CD14-positive monocyte (primary cell): ENCODE data around the gene THRB. TPM values are rescaled to one million over a fixed set of nuclear protein-coding genes. Genes with fewer than 3 reads are reported as not detected.

Experiments
- DNase-seq, 3 donors: peaks; one replicate each; pipeline ENCODE4 v3.0.0-alpha.2; 2011 to 2022
- H2AFZ ChIP-seq: 2 replicates; pipeline ENCODE4 v1.6.0; 2012; ENCODE audit warnings: mild to moderate bottlenecking, low read depth, low read length, inconsistent platforms; ENCODE audit not compliant: insufficient read depth, poor library complexity, severe bottlenecking
- H3K27ac ChIP-seq, 2 donors: 1 replicate in 1 of 2; 2 replicates in 1 of 2; pipeline ENCODE4 v1.5.1; 2012 to 2013; ENCODE audit warnings: low read length in 2 of 2, control low read depth in 1 of 2, inconsistent platforms in 1 of 2, low read depth in 1 of 2, mild to moderate bottlenecking in 1 of 2
- H3K27me3 ChIP-seq, 2 donors: one replicate each; pipeline versions ENCODE4 v1.6.0 to v1.6.1; 2011 to 2013; ENCODE audit warnings: low read length in 2 of 2; ENCODE audit not compliant: control insufficient read depth in 2 of 2, insufficient read depth in 2 of 2
- H3K36me3 ChIP-seq, 2 donors: replicated peaks in 1 of 2; 1 replicate in 1 of 2; 2 replicates in 1 of 2; pipeline versions ENCODE4 v1.5.1 to v1.6.1; 2012 to 2013; ENCODE audit warnings: low read length in 2 of 2, control low read depth in 1 of 2, inconsistent platforms in 1 of 2, mild to moderate bottlenecking in 1 of 2; ENCODE audit not compliant: insufficient read depth in 2 of 2, control insufficient read depth in 1 of 2
- H3K4me1 ChIP-seq, 2 donors: 1 replicate in 1 of 2; 2 replicates in 1 of 2; pipeline versions ENCODE4 v1.5.1 to v1.6.1; 2012 to 2013; ENCODE audit warnings: low read length in 2 of 2, control low read depth in 1 of 2, inconsistent platforms in 1 of 2, mild to moderate bottlenecking in 1 of 2, moderate library complexity in 1 of 2; ENCODE audit not compliant: insufficient read depth in 2 of 2, control insufficient read depth in 1 of 2
- H3K4me2 ChIP-seq: replicated peaks from 2 replicates; pipeline ENCODE3; 2012; ENCODE audit warnings: low read length, moderate library complexity, mild to moderate bottlenecking; ENCODE audit not compliant: poor library complexity, severe bottlenecking; ENCODE audit errors: extremely low read depth
- H3K4me3 ChIP-seq, 3 experiments: fragments of 200-600 bp in 1 of 3; sonication (generic) in 1 of 3; replicated peaks in 1 of 3; 1 replicate in 2 of 3; 2 replicates in 1 of 3; pipeline ENCODE4 v1.5.1; 2011 to 2013; ENCODE audit warnings: low read length in 3 of 3, mild to moderate bottlenecking in 3 of 3, control low read depth in 2 of 3, low read depth in 2 of 3, inconsistent platforms in 1 of 3, moderate library complexity in 1 of 3
- H3K79me2 ChIP-seq: 2 replicates; pipeline ENCODE4 v1.6.0; 2012; ENCODE audit warnings: mild to moderate bottlenecking, control low read depth, inconsistent platforms, low read length, moderate library complexity; ENCODE audit not compliant: insufficient read depth
- H3K9ac ChIP-seq: 2 replicates; pipeline ENCODE4 v1.6.0; 2017; ENCODE audit warnings: low read length, mild to moderate bottlenecking; ENCODE audit not compliant: insufficient read depth, poor library complexity, severe bottlenecking
- H3K9me3 ChIP-seq, 2 donors: replicated peaks in 1 of 2; 1 replicate in 1 of 2; 2 replicates in 1 of 2; pipeline versions ENCODE4 v1.5.1 to v1.6.1; 2012 to 2013; ENCODE audit warnings: low read length in 2 of 2, control low read depth in 1 of 2; ENCODE audit not compliant: control insufficient read depth in 1 of 2, insufficient read depth in 1 of 2
- H4K20me1 ChIP-seq: 2 replicates; pipeline ENCODE4 v1.6.0; 2012; ENCODE audit warnings: mild to moderate bottlenecking, low read length, control low read depth, moderate library complexity; ENCODE audit not compliant: insufficient read depth
- H3K27ac Mint-ChIP-seq, 7 donors: one replicate each; pipeline ENCODE4 v1.8.0; 2020; ENCODE audit warnings: mild to moderate bottlenecking in 7 of 7, mixed read lengths in 7 of 7, moderate library complexity in 6 of 7, inconsistent platforms in 2 of 7
- H3K27me3 Mint-ChIP-seq, 3 donors: one replicate each; pipeline ENCODE4 v1.8.0; 2021 to 2022; ENCODE audit warnings: low read depth in 3 of 3, mild to moderate bottlenecking in 3 of 3, mixed read lengths in 3 of 3, moderate library complexity in 3 of 3, inconsistent platforms in 1 of 3
- H3K36me3 Mint-ChIP-seq, 2 donors: one replicate each; pipeline ENCODE4 v1.8.0; 2020; ENCODE audit warnings: mixed read lengths in 2 of 2, inconsistent platforms in 1 of 2, mild to moderate bottlenecking in 1 of 2
- H3K4me1 Mint-ChIP-seq: one replicate; pipeline ENCODE4 v1.8.0; 2020; ENCODE audit warnings: mild to moderate bottlenecking, mixed read lengths
- H3K4me3 Mint-ChIP-seq, 2 donors: one replicate each; pipeline ENCODE4 v1.8.0; 2020; ENCODE audit warnings: mild to moderate bottlenecking in 2 of 2, mixed read lengths in 2 of 2, moderate library complexity in 1 of 2
- H3K9me3 Mint-ChIP-seq, 7 donors: one replicate each; pipeline ENCODE4 v1.8.0; 2020 to 2022; ENCODE audit warnings: mixed read lengths in 7 of 7, mild to moderate bottlenecking in 6 of 7, moderate library complexity in 6 of 7, inconsistent platforms in 2 of 7
- CTCF ChIP-seq: fragments of 200-600 bp; IDR thresholded peaks from one replicate; pipeline ENCODE4 v1.8.0; 2022; ENCODE audit warnings: antibody characterized with exemption, mild to moderate bottlenecking
- WGBS: methylation state at CpG from one replicate; pipeline ENCODE4 v1.1.5; 2013; ENCODE audit warnings: missing lambda C conversion rate; ENCODE audit not compliant: insufficient coverage; 5-methylcytosine and 5-hydroxymethylcytosine counted together
- intact Hi-C, 2 donors: fragments of 100-400 bp; cut with micrococcal nuclease; formaldehyde crosslinking; loops; one replicate each; pipeline versions ENCODE4 v1.15.0 to v1.15.1; 2023
- polyA plus RNA-seq, 3 donors: library from polyadenylated mRNA; depleted of rRNA in 1 of 3; unstranded in 2 of 3; stranded (reverse) in 1 of 3; fragments of 300-500 nt in 2 of 3; fragments of >200 nt in 1 of 3; fragmentation: Illumina TruSeq in 2 of 3; gene quantifications; 1 replicate in 2 of 3; 2 replicates in 1 of 3; pipeline ENCODE4 v1.2.3, GENCODE V29; 2012 to 2021

Gene THRB
- polyA plus RNA-seq, 3 donors, result 0.05 TPM; not detected in 2

- no peak overlapping the region for H3K4me3 ChIP-seq
- H3K27ac Mint-ChIP-seq, result no peak overlapping the region
- H3K4me3 Mint-ChIP-seq, result no peak overlapping the region
- H3K36me3 Mint-ChIP-seq, result no peaks in the 10 kb centered on the region
- H3K4me1 Mint-ChIP-seq, result peaks cover 19% of the 10 kb centered on the region
- H3K27ac ChIP-seq, result no peak overlapping the region
- no peak for DNase-seq
- H3K79me2 ChIP-seq, result no peaks in the 10 kb centered on the region
- no peak for TF ChIP-seq CTCF
- intact Hi-C loops, result no loop called here
- H4K20me1 ChIP-seq, result no peaks in the 10 kb centered on the region
- H3K27me3 Mint-ChIP-seq, result peaks cover 0 to 3% (median 0%) of the 10 kb centered on the region in 3 donors
- H3K4me2 ChIP-seq, result no peak overlapping the region
- no peaks in the 10 kb centered on the region for H3K9me3 ChIP-seq
- no peak overlapping the region for H2AFZ ChIP-seq
- H3K27me3 ChIP-seq, result no peaks in the 10 kb centered on the region
- no peaks in the 10 kb centered on the region for H3K36me3 ChIP-seq
- H3K9me3 Mint-ChIP-seq, result peaks cover 0 to 3% (median 0%) of the 10 kb centered on the region in 7 donors
- H3K4me1 ChIP-seq, result peaks cover 8% of the 10 kb centered on the region in 2 donors
- no peak overlapping the region for H3K9ac ChIP-seq
These were observed 14.8 kb downstream of the THRB start for GRCh38 chr3:24479816-24480215.

DNA sequence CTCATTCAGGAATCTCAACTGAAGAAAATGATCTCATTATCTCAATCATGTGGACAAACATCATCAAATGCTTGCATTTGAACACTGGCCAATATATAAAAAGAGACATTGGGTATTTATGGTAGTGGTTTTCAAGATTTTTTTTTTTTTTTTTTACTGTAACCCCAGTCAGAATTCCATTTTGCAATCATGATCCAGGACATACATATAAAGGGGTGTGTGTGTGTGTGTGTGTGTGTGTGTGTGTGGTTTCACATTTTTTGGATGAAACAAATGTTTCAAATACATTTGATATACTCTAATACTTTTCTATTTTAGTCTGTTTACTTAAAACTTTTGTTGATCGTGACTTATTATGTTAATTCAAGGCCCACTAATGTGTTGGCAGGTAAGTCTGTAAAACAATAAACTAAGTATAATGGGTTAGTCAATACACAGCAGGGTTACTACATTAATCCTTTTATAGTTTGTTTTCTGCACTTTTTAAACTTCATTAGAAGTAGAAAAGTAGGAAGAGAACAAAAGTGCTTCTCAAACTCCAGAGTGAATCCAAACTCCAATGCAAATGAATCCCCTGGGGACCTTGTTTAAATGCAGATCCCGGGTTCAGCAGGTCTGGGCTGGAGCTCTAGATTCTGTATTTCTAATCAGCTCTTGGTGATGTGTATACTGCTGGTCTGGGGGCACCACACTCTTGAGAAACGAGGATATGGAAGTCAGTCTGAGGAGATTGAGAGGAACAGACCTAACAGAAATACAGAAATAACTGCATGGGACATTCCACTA is 17.6 kb downstream of the THRB start:
- Mint-ChIP-seq H3K36me3 (no peaks in the 10 kb centered on the region), H3K9me3 (peaks cover 0 to 3% (median 0%) of the 10 kb centered on the region in 7 donors), H3K27me3 (peaks cover 0 to 1% (median 0%) of the 10 kb centered on the region in 3 donors), H3K27ac (no peak overlapping the region), H3K4me3 (no peak overlapping the region), H3K4me1 (peaks cover 12% of the 10 kb centered on the region)
- Histone ChIP-seq H3K9ac (no peak overlapping the region), H3K36me3 (no peaks in the 10 kb centered on the region), H3K9me3 (no peaks in the 10 kb centered on the region), H3K27ac (no peak overlapping the region), H3K27me3 (no peaks in the 10 kb centered on the region), H2AFZ (no peak overlapping the region), H3K79me2 (no peaks in the 10 kb centered on the region), H3K4me2 (no peak overlapping the region), H3K4me3 (no peak overlapping the region), H3K4me1 (peaks cover 5 to 8% of the 10 kb centered on the region in 2 donors), H4K20me1 (no peaks in the 10 kb centered on the region)
- intact Hi-C loops, result no loop called here
- WGBS, result 70% methylated on average over 2 of the region's 3 CpGs
- no peak for TF ChIP-seq CTCF
- no peak for DNase-seq
